ENCODE data around the gene ERP27.

- TF ChIP-seq CTCF (IDR thresholded peaks at IDR 0.05) (no peak), POLR2A (IDR thresholded peaks at IDR 0.05) (no peak)
Measured at GRCh38 chr12:14920475-14921126, 17.7 kb downstream of the ERP27 start.

Measured in adrenal gland (tissue), 5 donors.